Skeletal muscle tissue (tissue), 4 donors: Measurements from ENCODE around the gene CNIH3. TPM values are rescaled to one million over a fixed set of nuclear protein-coding genes. Genes with fewer than 3 reads are reported as not detected.

Experiments
- H3K27ac ChIP-seq: one replicate; pipeline ENCODE4 v1.7.0; 2013; ENCODE audit warnings: mild to moderate bottlenecking, low read depth, low read length, inconsistent platforms
- H3K27me3 ChIP-seq, 3 donors: one replicate each; pipeline ENCODE4 v1.7.0; 2013; ENCODE audit warnings: low read length in 3 of 3; ENCODE audit not compliant: control insufficient read depth in 3 of 3, insufficient read depth in 3 of 3
- H3K36me3 ChIP-seq, 3 donors: one replicate each; pipeline ENCODE4 v1.7.0; 2013; ENCODE audit warnings: low read length in 3 of 3; ENCODE audit not compliant: control insufficient read depth in 3 of 3, insufficient read depth in 3 of 3
- H3K4me1 ChIP-seq, 3 donors: one replicate each; pipeline ENCODE4 v1.7.0; 2013; ENCODE audit warnings: low read length in 3 of 3, mild to moderate bottlenecking in 3 of 3; ENCODE audit not compliant: control insufficient read depth in 3 of 3, insufficient read depth in 3 of 3
- H3K4me3 ChIP-seq, 3 donors: one replicate each; pipeline ENCODE4 v1.7.0; 2013; ENCODE audit warnings: low read length in 3 of 3
- H3K9ac ChIP-seq, 3 donors: one replicate each; pipeline ENCODE4 v1.7.0; 2013; ENCODE audit warnings: low read length in 3 of 3, mild to moderate bottlenecking in 3 of 3, moderate library complexity in 2 of 3, low read depth in 1 of 3
- H3K9me3 ChIP-seq, 3 donors: one replicate each; pipeline ENCODE4 v1.7.0; 2013; ENCODE audit warnings: low read length in 3 of 3; ENCODE audit not compliant: control insufficient read depth in 3 of 3
- total RNA-seq: library from RNA; depleted of rRNA; stranded (reverse); fragments of >200 nt; gene quantifications from one replicate; pipeline ENCODE4 v1.2.3, GENCODE V29; 2014
- donor health status: Osteomylitis.

Gene CNIH3
- total RNA-seq, 1 donor from 2014 or later = 4.2 TPM

DNA sequence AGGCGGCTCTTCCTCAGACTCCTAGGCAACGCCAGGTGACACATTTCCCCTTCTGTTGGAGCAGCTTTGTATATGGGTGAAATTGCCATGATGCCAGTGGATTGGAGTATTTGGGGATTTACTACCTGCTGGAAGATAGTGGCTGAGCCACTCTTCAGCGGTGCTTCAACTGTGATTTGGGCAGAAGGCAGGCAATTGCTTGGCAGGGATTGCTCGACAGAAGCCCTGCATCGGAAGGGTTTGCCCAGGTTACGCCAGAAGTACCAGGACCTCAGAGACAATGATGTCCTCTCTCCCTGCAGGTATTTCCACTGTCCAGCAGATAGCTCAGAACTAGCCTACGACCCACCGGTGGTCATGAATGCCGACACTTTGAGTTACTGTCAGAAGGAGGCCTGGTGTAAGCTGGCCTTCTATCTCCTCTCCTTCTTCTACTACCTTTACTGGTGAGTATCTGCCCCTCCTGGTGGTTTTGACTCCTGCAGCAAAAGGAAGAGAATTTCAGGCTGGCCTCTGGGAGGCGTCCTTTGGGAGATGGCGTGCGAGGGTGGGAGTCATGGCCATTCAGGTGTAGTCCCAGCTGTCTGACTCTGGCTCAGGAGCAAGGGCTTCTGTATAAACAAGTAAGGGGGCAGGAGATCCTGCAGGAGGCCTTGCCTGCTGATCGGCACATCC is 118.3 kb downstream of the CNIH3 start:
- Histone ChIP-seq H3K9ac (peak overlapping the region in 1 of 3 donors; percentile 14), H3K27ac (no peak overlapping the region), H3K4me3 (no peak overlapping the region), H3K27me3 (no peaks in the 10 kb centered on the region), H3K36me3 (no peaks in the 10 kb centered on the region), H3K4me1 (peaks cover 24 to 41% (median 32%) of the 10 kb centered on the region in 3 donors), H3K9me3 (no peaks in the 10 kb centered on the region)

DNA sequence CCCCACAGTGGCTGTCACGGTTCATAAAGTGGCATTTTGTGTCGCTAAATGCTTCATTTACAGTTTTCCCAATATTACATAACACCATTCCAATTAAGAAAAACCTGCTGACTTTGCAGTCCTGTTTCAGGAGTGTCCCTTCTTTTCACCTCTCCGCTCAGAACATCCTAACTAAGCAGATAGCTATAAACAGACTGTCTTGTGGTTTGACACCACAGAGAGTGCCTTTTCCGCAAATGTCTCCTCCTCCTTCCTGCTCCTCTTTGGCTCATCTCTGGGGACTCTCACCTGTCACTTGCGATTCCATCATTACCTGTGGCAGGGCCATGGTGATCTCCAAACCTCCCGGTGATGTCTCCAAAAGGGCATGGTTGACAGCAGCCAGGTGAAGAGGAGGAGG is 119.0 kb downstream of the CNIH3 start:
- H3K27me3 ChIP-seq = no peaks in the 10 kb centered on the region
- H3K9me3 ChIP-seq = no peaks in the 10 kb centered on the region
- H3K4me1 ChIP-seq = peaks cover 27 to 46% (median 38%) of the 10 kb centered on the region in 3 donors
- H3K9ac ChIP-seq = no peak overlapping the region
- no peaks in the 10 kb centered on the region for H3K36me3 ChIP-seq
- no peak overlapping the region for H3K27ac ChIP-seq
- H3K4me3 ChIP-seq = no peak overlapping the region

DNA sequence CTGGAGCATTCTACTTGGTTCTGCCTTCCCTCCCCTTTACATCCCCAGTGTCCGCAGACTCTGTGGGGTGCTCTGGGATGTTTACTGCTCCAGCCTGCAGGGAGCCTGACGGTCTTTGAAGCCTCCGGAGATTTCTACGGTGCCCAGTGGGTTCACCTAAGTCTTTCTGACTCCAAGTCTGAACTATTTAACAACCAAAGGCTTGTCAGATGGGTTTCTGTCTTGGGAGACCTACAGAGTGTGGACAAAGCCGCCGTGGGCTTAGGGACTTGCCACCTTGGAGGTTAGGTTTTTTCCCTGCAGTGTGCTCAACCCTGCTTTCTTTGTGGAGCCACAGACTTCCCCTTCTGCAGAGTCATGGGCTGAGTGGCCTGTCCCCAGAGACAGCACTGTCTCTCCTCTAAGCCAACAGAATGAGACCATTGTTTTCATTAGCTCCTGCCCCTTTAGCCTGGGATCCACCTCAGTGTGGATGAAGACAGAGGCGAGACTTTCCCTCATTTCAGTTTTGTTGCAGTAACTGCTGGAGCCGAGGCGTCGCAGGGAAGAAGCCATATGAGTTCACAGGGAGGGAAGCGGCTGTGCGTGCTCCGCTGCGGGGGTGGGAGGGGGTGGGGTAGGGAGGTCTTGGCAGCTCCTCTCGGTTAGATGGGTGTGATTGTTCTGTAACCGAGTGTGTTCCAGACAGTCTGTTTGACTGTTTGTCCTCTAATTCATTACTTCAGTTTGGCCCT is 120.7 kb downstream of the CNIH3 start:
- Histone ChIP-seq H3K9ac (peak overlapping the region in 2 of 3 donors; percentile 32 to 33), H3K9me3 (no peaks in the 10 kb centered on the region), H3K27me3 (no peaks in the 10 kb centered on the region), H3K4me3 (no peak overlapping the region), H3K4me1 (peaks cover 27 to 53% (median 40%) of the 10 kb centered on the region in 3 donors), H3K27ac (peak overlapping the region; percentile 22), H3K36me3 (no peaks in the 10 kb centered on the region)

DNA sequence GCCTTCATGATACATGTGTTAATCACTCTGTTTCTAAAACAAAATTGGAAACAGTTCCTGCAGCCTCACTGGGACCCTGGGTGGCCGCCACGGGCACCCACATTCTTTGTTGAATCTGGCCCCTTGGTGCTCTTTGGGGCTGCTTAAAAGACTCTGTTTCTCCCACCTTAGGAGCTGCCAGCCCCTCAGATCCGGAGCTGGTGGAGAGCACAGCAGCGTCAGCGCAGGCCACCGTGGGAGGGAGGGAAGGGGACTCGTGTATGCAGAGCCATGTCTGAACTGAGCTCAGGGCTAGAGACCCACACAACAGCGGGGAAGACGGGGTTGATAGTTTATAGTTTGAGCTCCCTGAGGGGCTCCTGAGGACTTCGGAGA is 121.2 kb downstream of the CNIH3 start:
- Histone ChIP-seq H3K27me3 (no peaks in the 10 kb centered on the region), H3K4me1 (peaks cover 27 to 52% (median 39%) of the 10 kb centered on the region in 3 donors), H3K9me3 (no peaks in the 10 kb centered on the region), H3K9ac (peak overlapping the region in 1 of 3 donors; percentile 32), H3K4me3 (no peak overlapping the region), H3K27ac (peak overlapping the region; percentile 36), H3K36me3 (no peaks in the 10 kb centered on the region)

DNA sequence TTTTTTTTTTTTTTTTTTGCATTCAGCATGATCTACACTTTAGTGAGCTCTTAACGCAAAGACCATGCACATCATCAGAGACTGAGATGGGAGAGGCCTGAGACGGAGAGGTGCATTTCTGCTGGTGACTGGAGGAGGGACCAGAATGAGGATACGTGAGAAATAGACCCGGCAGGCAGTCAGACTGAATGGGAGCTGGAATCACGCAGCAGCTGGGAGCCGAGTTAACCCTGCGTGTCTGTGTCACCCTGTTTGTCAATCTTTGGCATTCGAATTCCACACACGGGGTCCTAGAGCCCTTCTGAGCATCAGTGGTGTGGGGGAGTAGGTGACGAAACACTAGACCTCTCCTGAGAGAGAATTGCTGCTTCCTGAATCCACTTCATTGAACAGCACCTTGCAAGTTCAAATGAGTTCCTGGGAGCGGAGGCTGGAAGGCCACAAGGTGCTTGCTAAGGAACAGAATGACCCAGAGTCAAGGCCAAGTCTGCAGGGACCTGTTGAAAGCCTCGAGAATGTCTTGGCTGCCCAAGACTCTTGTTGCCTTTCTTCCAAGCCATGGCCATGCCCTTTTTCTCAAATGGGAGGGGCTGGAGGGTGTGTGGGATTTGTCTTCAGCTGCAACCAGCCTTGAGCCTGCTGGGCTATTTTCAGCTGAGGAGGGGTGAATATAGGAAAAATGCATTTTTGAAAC is 123.3 kb downstream of the CNIH3 start:
- Histone ChIP-seq H3K9me3 (no peaks in the 10 kb centered on the region), H3K4me1 (peaks cover 27 to 41% (median 28%) of the 10 kb centered on the region in 3 donors), H3K9ac (peak overlapping the region in 2 of 3 donors; percentile 8 to 32), H3K27me3 (no peaks in the 10 kb centered on the region), H3K4me3 (no peak overlapping the region), H3K27ac (no peak overlapping the region), H3K36me3 (no peaks in the 10 kb centered on the region)

DNA sequence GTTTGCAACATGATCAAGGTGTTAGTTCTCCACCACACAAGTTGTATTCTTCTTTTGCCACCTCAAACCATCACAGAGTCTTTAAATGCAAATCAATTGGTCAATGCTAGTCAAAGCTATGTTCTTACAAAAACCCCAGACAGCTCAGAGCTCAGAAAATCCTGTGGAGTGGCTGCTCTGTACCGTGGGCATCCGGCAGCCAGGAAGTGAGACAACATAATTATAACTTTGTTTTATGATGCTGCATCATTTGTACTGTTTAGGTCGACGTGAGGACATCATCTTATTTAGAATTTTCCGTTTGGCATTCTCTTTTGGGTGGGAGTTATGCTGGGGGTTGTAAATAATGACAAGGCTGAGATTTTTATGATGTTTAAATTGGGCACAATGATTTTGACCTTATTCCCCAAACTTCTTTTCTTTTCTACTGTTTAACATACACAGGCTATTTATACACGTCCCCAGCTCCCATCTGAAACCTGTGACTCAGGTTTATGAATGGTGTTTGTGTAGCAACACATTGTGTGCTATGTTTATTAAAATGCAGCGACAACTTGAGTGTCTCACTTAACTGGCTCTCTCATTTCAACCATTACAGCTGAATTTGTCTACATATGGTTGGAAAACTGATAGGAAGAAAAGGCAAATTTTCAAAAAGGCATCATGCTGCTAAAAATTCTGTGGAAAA is 124.0 kb downstream of the CNIH3 start:
- Histone ChIP-seq H3K4me1 (peaks cover 29 to 48% (median 33%) of the 10 kb centered on the region in 3 donors), H3K9me3 (no peaks in the 10 kb centered on the region), H3K36me3 (no peaks in the 10 kb centered on the region), H3K27me3 (no peaks in the 10 kb centered on the region), H3K27ac (no peak overlapping the region), H3K9ac (no peak overlapping the region), H3K4me3 (no peak overlapping the region)

DNA sequence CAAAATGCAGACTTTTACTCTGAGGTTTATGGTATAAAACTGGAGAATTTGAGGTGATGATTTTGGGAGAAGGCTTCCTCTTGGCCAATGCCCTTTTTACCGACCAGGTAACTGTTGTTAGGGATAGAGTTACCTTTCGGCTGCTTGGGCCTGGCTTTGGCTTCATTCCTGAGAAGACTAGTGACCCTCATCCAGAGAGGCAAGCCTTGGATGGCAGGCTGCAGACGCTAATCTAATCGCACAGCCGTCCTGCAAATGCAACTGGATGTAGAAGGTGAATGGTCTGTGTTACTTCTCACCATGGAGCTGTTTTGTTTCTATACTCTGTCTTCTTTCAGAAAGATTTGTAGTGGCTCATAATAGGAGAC is 124.6 kb downstream of the CNIH3 start:
- H3K36me3 ChIP-seq = no peaks in the 10 kb centered on the region
- no peak overlapping the region for H3K27ac ChIP-seq
- no peaks in the 10 kb centered on the region for H3K9me3 ChIP-seq
- no peaks in the 10 kb centered on the region for H3K27me3 ChIP-seq
- no peak overlapping the region for H3K4me3 ChIP-seq
- H3K4me1 ChIP-seq = peaks cover 33 to 52% (median 35%) of the 10 kb centered on the region in 3 donors
- no peak overlapping the region for H3K9ac ChIP-seq

DNA sequence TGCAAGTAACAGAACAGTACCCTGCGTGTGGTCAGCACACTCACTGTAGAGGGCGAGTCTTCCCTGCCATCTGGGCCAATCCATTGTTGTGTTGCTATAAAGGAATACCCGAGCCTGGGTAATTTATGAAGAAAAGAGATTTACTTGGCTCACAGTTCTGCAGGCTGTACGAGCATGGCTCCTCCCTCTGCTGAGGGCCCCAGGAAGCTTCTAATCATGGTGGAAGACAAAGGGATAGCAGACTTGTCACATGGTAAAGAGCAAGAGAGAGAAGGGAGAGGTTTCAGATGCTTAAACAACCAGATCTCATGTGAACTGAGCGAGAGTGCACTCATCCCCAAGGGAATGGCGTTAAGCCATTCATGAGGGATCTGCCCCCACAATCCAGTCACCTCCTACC is 126.2 kb downstream of the CNIH3 start:
- Histone ChIP-seq H3K27me3 (no peaks in the 10 kb centered on the region), H3K9me3 (no peaks in the 10 kb centered on the region), H3K4me3 (no peak overlapping the region), H3K4me1 (peaks cover 25 to 45% (median 27%) of the 10 kb centered on the region in 3 donors), H3K9ac (no peak overlapping the region), H3K27ac (no peak overlapping the region), H3K36me3 (no peaks in the 10 kb centered on the region)

DNA sequence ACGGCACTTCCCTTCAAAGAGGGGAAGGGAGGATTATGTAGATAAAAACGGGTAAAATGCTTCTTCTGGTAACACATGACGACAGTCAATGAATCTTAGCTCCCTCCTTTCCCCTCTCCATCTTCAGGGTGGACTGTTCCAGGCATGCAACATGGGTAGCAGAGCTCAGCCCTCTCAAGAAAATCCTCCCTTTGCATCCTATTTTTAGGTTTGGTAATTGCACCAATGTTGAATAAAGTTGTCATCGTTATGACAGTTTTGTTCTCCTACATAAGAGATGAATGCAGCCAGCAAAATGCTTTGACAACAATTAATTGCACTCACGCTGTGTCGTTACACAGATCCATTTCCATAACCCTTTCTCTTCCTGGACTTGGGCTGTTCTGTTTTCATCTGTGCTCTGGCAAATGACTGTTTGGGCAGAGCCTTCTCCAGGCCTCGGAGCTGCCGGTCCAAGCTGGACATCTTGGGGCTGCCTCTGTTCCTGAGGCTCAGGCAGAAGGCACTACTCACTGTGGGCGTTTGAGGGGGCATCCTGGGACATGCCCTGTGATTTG is 127.6 kb downstream of the CNIH3 start:
- H3K9me3 ChIP-seq = no peaks in the 10 kb centered on the region
- H3K36me3 ChIP-seq = no peaks in the 10 kb centered on the region
- peak overlapping the region; percentile 85 for H3K27ac ChIP-seq
- H3K27me3 ChIP-seq = no peaks in the 10 kb centered on the region
- H3K9ac ChIP-seq = no peak overlapping the region
- peaks cover 20 to 37% (median 24%) of the 10 kb centered on the region in 3 donors for H3K4me1 ChIP-seq
- H3K4me3 ChIP-seq = no peak overlapping the region
